Articular chondrocyte of knee joint (primary cell): Measurements from ENCODE around the gene SLC35E2B. TPM values are rescaled to one million over a fixed set of nuclear protein-coding genes. Genes with fewer than 3 reads are reported as not detected.

Experiments
- total RNA-seq: library from RNA; depleted of rRNA; stranded (reverse); fragments of >200 nt; gene quantifications from 2 replicates; pipeline ENCODE4 v1.2.3, GENCODE V29; 2012

SLC35E2B gene
- 32.3 and 39.0 TPM in 2 replicates for total RNA-seq

GRCh38 chr1:1692714-1693647, at the start of gene SLC35E2B:
TSS of gene SLC35E2B (minus strand) at chr1:1692795. CDS start at chr1:1676699, 16,096 bp downstream.

GRCh38 chr1:1724035-1724864, 31.7 kb upstream of the SLC35E2B start, which contains the start of gene CDK11A:
TSS of gene CDK11A (minus strand) at chr1:1724357. CDS start at chr1:1722818, 1,539 bp downstream.

GRCh38 chr1:1658583-1659549, 33.7 kb downstream of the SLC35E2B start, which contains the start of gene CDK11B:
TSS of gene CDK11B (minus strand) at chr1:1659004. CDS start at chr1:1657485, 1,519 bp downstream.

GRCh38 chr1:1631782-1632420, 60.7 kb downstream of the SLC35E2B start, which contains the start of gene MMP23B:
TSS of gene MMP23B (plus strand) at chr1:1632173. CDS start at chr1:1632219, 46 bp downstream.

GRCh38 chr1:1615256-1616044, 77.1 kb downstream of the SLC35E2B start, which contains the start of gene MIB2:
TSS of gene MIB2 (plus strand) at chr1:1615500. CDS start at chr1:1623453, 7,953 bp downstream.

Other genes with a start within 250 kb of the SLC35E2B start
- gene ATAD3C, start 243.1 kb downstream of the SLC35E2B start, total RNA-seq: under 0.01 and 0.13 TPM in 2 replicates
- gene ATAD3B, start 221.0 kb downstream of the SLC35E2B start, total RNA-seq: 5.4 and 8.6 TPM in 2 replicates
- 7.9 and 21.6 TPM in 2 replicates for gene ATAD3A, start 180.6 kb downstream of the SLC35E2B start, total RNA-seq
- 2.2 and 3.2 TPM in 2 replicates for gene TMEM240, start 152.2 kb downstream of the SLC35E2B start, total RNA-seq
- 54.5 TPM in 2 replicates for gene SSU72, start 117.9 kb downstream of the SLC35E2B start, total RNA-seq
- 2.1 and 3.1 TPM in 2 replicates for gene FNDC10, start 92.7 kb downstream of the SLC35E2B start, total RNA-seq
- gene MIB2, start 77.3 kb downstream of the SLC35E2B start, total RNA-seq: 35.7 and 37.9 TPM in 2 replicates
- 0.52 TPM in 1 of 2 replicates, not detected in the other for gene MMP23B, start 60.6 kb downstream of the SLC35E2B start, total RNA-seq
- gene CDK11B, start 33.8 kb downstream of the SLC35E2B start, total RNA-seq: 8.2 and 8.5 TPM in 2 replicates
- gene CDK11A, start 31.6 kb upstream of the SLC35E2B start, total RNA-seq: 7.5 and 19.1 TPM in 2 replicates
- 39.5 and 47.7 TPM in 2 replicates for gene NADK, start 85.7 kb upstream of the SLC35E2B start, total RNA-seq
- gene GNB1, start 198.3 kb upstream of the SLC35E2B start, total RNA-seq: 90.7 and 91.3 TPM in 2 replicates
- 0.22 and 0.26 TPM in 2 replicates for gene CALML6, start 222.5 kb upstream of the SLC35E2B start, total RNA-seq
- gene TMEM52, start 226.5 kb upstream of the SLC35E2B start, total RNA-seq: 0.39 TPM in 1 of 2 replicates, not detected in the other